GM23338 (cell line): ENCODE data around the gene MORN3. TPM values are rescaled to one million over a fixed set of nuclear protein-coding genes. Genes with fewer than 3 reads are reported as not detected.

Experiments
- ATAC-seq: fragments of 200-7000 bp; cut with Tn5 transposase; 3 replicates; pipeline ENCODE4 v1.9.1; 2020
- DNase-seq: peaks from one replicate; pipeline ENCODE4 v3.0.0-alpha.2; 2015; ENCODE audit warnings: low spot score
- H2AFZ ChIP-seq: fragments of 200-600 bp; sonication (generic); 2 replicates; pipeline ENCODE4 v1.8.0; 2016; ENCODE audit warnings: antibody characterized with exemption, mild to moderate bottlenecking, moderate library complexity
- H3F3A ChIP-seq: fragments of 200-600 bp; sonication (generic); replicated peaks from 2 replicates; pipeline ENCODE4 v1.8.0; 2017; ENCODE audit warnings: antibody characterized with exemption, mixed run types, low read depth
- H3K27ac ChIP-seq: fragments of 200-600 bp; sonication (generic); 2 replicates; pipeline ENCODE4 v1.6.1; 2016; ENCODE audit warnings: low read depth
- H3K27me3 ChIP-seq: fragments of 200-600 bp; sonication (generic); 2 replicates; pipeline ENCODE4 v1.8.0; 2016; ENCODE audit warnings: mild to moderate bottlenecking, mixed run types, moderate library complexity; ENCODE audit not compliant: insufficient read depth
- H3K36me3 ChIP-seq: fragments of 200-600 bp; sonication (generic); 2 replicates; pipeline ENCODE4 v1.8.0; 2016; ENCODE audit warnings: mild to moderate bottlenecking; ENCODE audit not compliant: insufficient read depth
- H3K4me1 ChIP-seq: fragments of 200-600 bp; sonication (generic); 2 replicates; pipeline ENCODE4 v1.8.0; 2016; ENCODE audit warnings: mild to moderate bottlenecking, moderate library complexity; ENCODE audit not compliant: insufficient read depth
- H3K4me2 ChIP-seq: fragments of 200-600 bp; sonication (generic); 2 replicates; pipeline ENCODE4 v1.7.1; 2017; ENCODE audit warnings: mixed run types
- H3K4me3 ChIP-seq: fragments of 200-600 bp; sonication (generic); 2 replicates; pipeline ENCODE4 v1.6.1; 2016; ENCODE audit warnings: mixed run types
- H3K79me2 ChIP-seq: fragments of 200-600 bp; sonication (generic); replicated peaks from 2 replicates; pipeline ENCODE4 v1.8.0; 2017; ENCODE audit warnings: mild to moderate bottlenecking; ENCODE audit not compliant: insufficient read depth
- H3K9me2 ChIP-seq: fragments of 200-600 bp; sonication (generic); 2 replicates; pipeline ENCODE4 v1.8.0; 2017; ENCODE audit not compliant: insufficient read depth
- H4K20me1 ChIP-seq: fragments of 200-600 bp; sonication (generic); replicated peaks from 2 replicates; pipeline ENCODE4 v1.8.0; 2017; ENCODE audit warnings: mild to moderate bottlenecking; ENCODE audit not compliant: insufficient read depth
- H3K27ac Mint-ChIP-seq: 2 replicates; pipeline ENCODE4 v1.8.0; 2020; ENCODE audit warnings: inconsistent platforms, mild to moderate bottlenecking, moderate library complexity, mixed read lengths
- H3K27me3 Mint-ChIP-seq: 3 replicates; pipeline ENCODE4 v1.8.0; 2022; ENCODE audit warnings: low read depth, mild to moderate bottlenecking, moderate library complexity, mixed read lengths, inconsistent platforms; ENCODE audit not compliant: insufficient read depth, poor library complexity
- H3K36me3 Mint-ChIP-seq: 3 replicates; pipeline ENCODE4 v1.8.0; 2021; ENCODE audit warnings: low read depth, mild to moderate bottlenecking, inconsistent platforms, moderate library complexity, mixed read lengths
- H3K4me1 Mint-ChIP-seq: 3 replicates; pipeline ENCODE4 v1.8.0; 2020; ENCODE audit warnings: mild to moderate bottlenecking, inconsistent platforms, mixed read lengths
- H3K4me3 Mint-ChIP-seq: 3 replicates; pipeline ENCODE4 v1.8.0; 2021; ENCODE audit warnings: moderate library complexity, mild to moderate bottlenecking, inconsistent platforms, mixed read lengths
- H3K9me3 Mint-ChIP-seq: 3 replicates; pipeline ENCODE4 v1.8.0; 2020; ENCODE audit warnings: moderate library complexity, mild to moderate bottlenecking, inconsistent platforms, mixed read lengths
- CREB1 ChIP-seq: fragments of 250-450 bp; sonication (Bioruptor Pico); IDR thresholded peaks from 2 replicates; pipeline ENCODE4 v1.5.0; 2020; ENCODE audit warnings: low read depth, mild to moderate bottlenecking, moderate library complexity
- EZH2 ChIP-seq: fragments of 200-600 bp; sonication (generic); IDR thresholded peaks from one replicate; pipeline ENCODE4 v1.8.0; 2017; ENCODE audit warnings: antibody characterized with exemption, mild to moderate bottlenecking, low read depth; ENCODE audit not compliant: unreplicated experiment
- EZH2phosphoT487 ChIP-seq: fragments of 200-600 bp; sonication (generic); IDR thresholded peaks from one replicate; pipeline ENCODE4 v1.8.1; 2018; ENCODE audit warnings: antibody characterized with exemption; ENCODE audit not compliant: unreplicated experiment
- JUNB ChIP-seq: IDR thresholded peaks from one replicate; pipeline ENCODE4 v1.6.1; 2016; ENCODE audit warnings: antibody characterized with exemption; ENCODE audit not compliant: unreplicated experiment
- NANOG ChIP-seq: IDR thresholded peaks from 2 replicates; pipeline ENCODE4 v1.6.1; 2016; ENCODE audit warnings: antibody characterized with exemption, borderline replicate concordance
- POLR2AphosphoS5 ChIP-seq: IDR thresholded peaks from 2 replicates; pipeline ENCODE4 v1.6.1; 2016; ENCODE audit warnings: antibody characterized with exemption, low read depth
- REST ChIP-seq: IDR thresholded peaks from one replicate; pipeline ENCODE4 v1.6.1; 2018; ENCODE audit warnings: antibody characterized with exemption; ENCODE audit not compliant: unreplicated experiment
- STAT1 ChIP-seq: IDR thresholded peaks from one replicate; pipeline ENCODE4 v1.6.1; 2016; ENCODE audit warnings: antibody characterized with exemption; ENCODE audit not compliant: unreplicated experiment
- ZNF114 ChIP-seq: fragments of 250-450 bp; sonication (Bioruptor Pico); IDR thresholded peaks from 2 replicates; pipeline ENCODE4 v1.5.0; 2020; ENCODE audit warnings: mild to moderate bottlenecking, moderate library complexity
- ZNF331 ChIP-seq: fragments of 250-450 bp; sonication (Bioruptor Pico); IDR thresholded peaks from 2 replicates; pipeline ENCODE4 v1.5.0; 2020; ENCODE audit warnings: low read depth, mild to moderate bottlenecking, moderate library complexity
- ZNF462 ChIP-seq: fragments of 250-450 bp; sonication (Bioruptor Pico); IDR thresholded peaks from 2 replicates; pipeline ENCODE4 v1.5.0; 2020; ENCODE audit warnings: mild to moderate bottlenecking, moderate library complexity
- polyA plus RNA-seq: library from polyadenylated mRNA; unstranded; fragments of >200 nt; fragmentation: Nextera tagmentation; extraction: Ambion mirVana; gene quantifications from 2 replicates; pipeline ENCODE4 v1.2.1, GENCODE V29; 2016
- total RNA-seq: library from RNA; depleted of rRNA; stranded (reverse); fragments of >200 nt; shearing (Covaris generic); gene quantifications from 2 replicates; pipeline ENCODE4 v1.2.3, GENCODE V29; 2014
- TF ChIP-seq, protein P1 (sequence below), 2 experiments: fragments of 200-600 bp in 1 of 2; sonication (generic) in 1 of 2; conservative IDR thresholded peaks; 2 replicates each; pipeline versions ENCODE4 v1.5.1 to v1.6.1; 2016 to 2017; ENCODE audit warnings: antibody characterized with exemption in 2 of 2, low read depth in 2 of 2, mild to moderate bottlenecking in 2 of 2, moderate library complexity in 1 of 2
- TF ChIP-seq, protein P2 (sequence below): IDR thresholded peaks from 2 replicates; pipeline ENCODE4 v1.6.1; 2016; ENCODE audit warnings: antibody characterized with exemption

MORN3 gene
- total and polyA plus RNA-seq, 2 experiments from 2014 or later: 0.14 to 0.36 TPM

- no peaks in the 10 kb centered on the region for H4K20me1 ChIP-seq
- no peak for ATAC-seq
- no peaks in the 10 kb centered on the region for H3K9me2 ChIP-seq
- DNase-seq: no peak
- H3K27me3 ChIP-seq: no peaks in the 10 kb centered on the region
- Mint-ChIP-seq H3K4me3 (no peak overlapping the region), H3K9me3 (peaks cover 2% of the 10 kb centered on the region; the same call in 2 of the 3 replicates), H3K36me3 (peaks cover 14% of the 10 kb centered on the region), H3K4me1 (peaks cover under 1% of the 10 kb centered on the region; the same call in 1 of the 3 replicates), H3K27me3 (peaks cover 4% of the 10 kb centered on the region), H3K27ac (no peak overlapping the region)
- no peak overlapping the region for H3K4me3 ChIP-seq
- H3K79me2 ChIP-seq: no peaks in the 10 kb centered on the region
- no peak overlapping the region for H3K27ac ChIP-seq
- H2AFZ ChIP-seq: no peak overlapping the region
- no peak overlapping the region for H3K4me2 ChIP-seq
- H3K36me3 ChIP-seq: peaks cover 4% of the 10 kb centered on the region; the same call in 1 of the 2 replicates
- H3K4me1 ChIP-seq: no peaks in the 10 kb centered on the region
- no peak; the same call in 1 of the 2 replicates for TF ChIP-seq POLR2AphosphoS5
- no peak for TF ChIP-seq REST
- no peak for TF ChIP-seq NANOG
- TF ChIP-seq ZNF462 (CRISPR knock-in tag): no peak
- TF ChIP-seq STAT1: no peak
- no peak for TF ChIP-seq EZH2phosphoT487
- TF ChIP-seq CREB1 (CRISPR knock-in tag): no peak
- TF ChIP-seq, protein P1, sequence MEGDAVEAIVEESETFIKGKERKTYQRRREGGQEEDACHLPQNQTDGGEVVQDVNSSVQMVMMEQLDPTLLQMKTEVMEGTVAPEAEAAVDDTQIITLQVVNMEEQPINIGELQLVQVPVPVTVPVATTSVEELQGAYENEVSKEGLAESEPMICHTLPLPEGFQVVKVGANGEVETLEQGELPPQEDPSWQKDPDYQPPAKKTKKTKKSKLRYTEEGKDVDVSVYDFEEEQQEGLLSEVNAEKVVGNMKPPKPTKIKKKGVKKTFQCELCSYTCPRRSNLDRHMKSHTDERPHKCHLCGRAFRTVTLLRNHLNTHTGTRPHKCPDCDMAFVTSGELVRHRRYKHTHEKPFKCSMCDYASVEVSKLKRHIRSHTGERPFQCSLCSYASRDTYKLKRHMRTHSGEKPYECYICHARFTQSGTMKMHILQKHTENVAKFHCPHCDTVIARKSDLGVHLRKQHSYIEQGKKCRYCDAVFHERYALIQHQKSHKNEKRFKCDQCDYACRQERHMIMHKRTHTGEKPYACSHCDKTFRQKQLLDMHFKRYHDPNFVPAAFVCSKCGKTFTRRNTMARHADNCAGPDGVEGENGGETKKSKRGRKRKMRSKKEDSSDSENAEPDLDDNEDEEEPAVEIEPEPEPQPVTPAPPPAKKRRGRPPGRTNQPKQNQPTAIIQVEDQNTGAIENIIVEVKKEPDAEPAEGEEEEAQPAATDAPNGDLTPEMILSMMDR (conservative IDR thresholded peaks at IDR 0.05; ENCODE audit: low read depth in 2 of 2): no peak
- no peak for TF ChIP-seq ZNF331 (CRISPR knock-in tag)
- TF ChIP-seq, protein P2, sequence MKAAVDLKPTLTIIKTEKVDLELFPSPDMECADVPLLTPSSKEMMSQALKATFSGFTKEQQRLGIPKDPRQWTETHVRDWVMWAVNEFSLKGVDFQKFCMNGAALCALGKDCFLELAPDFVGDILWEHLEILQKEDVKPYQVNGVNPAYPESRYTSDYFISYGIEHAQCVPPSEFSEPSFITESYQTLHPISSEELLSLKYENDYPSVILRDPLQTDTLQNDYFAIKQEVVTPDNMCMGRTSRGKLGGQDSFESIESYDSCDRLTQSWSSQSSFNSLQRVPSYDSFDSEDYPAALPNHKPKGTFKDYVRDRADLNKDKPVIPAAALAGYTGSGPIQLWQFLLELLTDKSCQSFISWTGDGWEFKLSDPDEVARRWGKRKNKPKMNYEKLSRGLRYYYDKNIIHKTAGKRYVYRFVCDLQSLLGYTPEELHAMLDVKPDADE: no peak
- no peak for TF ChIP-seq EZH2
- no peak for TF ChIP-seq ZNF114 (CRISPR knock-in tag)
- no peak for TF ChIP-seq JUNB
- no peaks in the 10 kb centered on the region; the same call in 1 of the 2 replicates for H3F3A ChIP-seq
Observed at GRCh38 chr12:121600702-121601336, 68.6 kb downstream of the MORN3 start.
